GM12801 (cell line): ENCODE results near the gene TMEM95.

ENCODE experiments used
- TF ChIP-seq, protein P1 (sequence below): IDR thresholded peaks from one replicate; pipeline ENCODE4 v1.5.1; 2011; ENCODE audit warnings: control low read depth; ENCODE audit not compliant: insufficient read length; ENCODE audit errors: extremely low read depth

The TMEM95 gene

DNA sequence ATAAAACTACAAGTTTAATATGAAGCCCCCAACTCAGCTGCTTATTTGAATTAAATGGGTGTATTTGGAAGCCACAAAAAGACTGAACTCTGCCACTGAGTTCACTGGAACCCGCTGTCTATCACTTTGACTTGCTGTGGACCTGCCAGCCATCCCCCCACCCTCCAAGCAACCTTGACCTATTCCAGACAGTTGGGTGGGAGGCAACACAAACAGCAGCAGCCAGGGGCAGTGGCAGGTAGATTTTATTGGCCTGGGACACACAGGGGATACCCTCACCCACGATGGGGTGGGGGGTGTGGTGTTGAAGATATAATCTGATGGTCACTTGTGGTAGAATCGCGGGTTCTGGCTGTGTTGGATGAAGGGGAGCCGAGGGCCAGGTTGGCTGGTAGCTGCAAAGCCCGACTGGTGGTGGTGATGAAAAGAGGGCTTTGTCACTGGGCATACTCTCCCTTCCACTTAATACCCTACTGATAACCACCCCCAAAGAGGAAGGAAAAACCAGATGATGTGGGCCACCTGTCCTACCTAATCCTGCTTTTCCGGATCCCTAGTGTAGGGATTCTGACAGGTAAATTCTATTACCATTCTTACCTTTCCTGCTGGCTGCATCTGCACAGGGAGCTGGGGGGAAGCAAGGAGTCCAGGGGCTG is 42.4 kb upstream of the TMEM95 start:
- TF ChIP-seq, protein P1, sequence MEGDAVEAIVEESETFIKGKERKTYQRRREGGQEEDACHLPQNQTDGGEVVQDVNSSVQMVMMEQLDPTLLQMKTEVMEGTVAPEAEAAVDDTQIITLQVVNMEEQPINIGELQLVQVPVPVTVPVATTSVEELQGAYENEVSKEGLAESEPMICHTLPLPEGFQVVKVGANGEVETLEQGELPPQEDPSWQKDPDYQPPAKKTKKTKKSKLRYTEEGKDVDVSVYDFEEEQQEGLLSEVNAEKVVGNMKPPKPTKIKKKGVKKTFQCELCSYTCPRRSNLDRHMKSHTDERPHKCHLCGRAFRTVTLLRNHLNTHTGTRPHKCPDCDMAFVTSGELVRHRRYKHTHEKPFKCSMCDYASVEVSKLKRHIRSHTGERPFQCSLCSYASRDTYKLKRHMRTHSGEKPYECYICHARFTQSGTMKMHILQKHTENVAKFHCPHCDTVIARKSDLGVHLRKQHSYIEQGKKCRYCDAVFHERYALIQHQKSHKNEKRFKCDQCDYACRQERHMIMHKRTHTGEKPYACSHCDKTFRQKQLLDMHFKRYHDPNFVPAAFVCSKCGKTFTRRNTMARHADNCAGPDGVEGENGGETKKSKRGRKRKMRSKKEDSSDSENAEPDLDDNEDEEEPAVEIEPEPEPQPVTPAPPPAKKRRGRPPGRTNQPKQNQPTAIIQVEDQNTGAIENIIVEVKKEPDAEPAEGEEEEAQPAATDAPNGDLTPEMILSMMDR, result no peak

DNA sequence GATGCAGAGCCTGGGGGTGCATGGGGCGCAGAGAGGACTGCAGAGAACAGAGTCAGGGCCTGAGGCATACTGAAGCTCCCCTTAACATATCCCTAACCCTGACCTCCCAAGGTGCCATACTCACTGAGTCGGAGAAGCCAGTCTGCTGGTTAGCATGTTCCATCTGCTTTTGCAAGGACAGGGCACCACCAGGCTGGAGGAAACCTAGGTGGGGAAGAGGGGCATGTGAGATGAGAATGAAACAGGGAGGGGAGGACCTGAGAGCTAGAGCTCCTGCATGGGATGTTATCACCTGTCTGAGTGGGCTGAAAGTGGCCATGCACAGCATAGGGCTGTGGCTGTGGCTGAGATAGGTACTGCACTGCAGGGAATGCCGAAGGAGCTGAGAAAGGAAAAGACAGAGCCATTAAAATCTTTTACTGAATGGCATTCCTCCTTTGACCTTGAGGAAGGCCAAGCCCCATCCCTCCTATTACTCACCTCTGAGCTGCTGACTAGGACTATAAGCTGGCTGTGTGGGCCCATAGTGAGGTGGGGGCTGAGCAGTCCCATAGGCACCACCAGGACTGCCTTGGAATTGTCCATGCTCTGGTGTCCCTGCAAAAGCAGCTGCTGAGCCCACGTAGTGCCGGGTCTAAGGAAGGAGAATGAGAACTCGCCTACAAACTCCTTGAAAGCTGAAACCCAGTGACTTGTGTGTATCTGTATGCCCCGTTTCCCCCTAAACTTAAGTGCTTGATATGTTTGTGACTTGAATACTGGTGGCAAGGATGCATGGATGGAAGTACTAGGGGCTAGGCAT is 41.7 kb upstream of the TMEM95 start:
- TF ChIP-seq, protein P1, result no peak

DNA sequence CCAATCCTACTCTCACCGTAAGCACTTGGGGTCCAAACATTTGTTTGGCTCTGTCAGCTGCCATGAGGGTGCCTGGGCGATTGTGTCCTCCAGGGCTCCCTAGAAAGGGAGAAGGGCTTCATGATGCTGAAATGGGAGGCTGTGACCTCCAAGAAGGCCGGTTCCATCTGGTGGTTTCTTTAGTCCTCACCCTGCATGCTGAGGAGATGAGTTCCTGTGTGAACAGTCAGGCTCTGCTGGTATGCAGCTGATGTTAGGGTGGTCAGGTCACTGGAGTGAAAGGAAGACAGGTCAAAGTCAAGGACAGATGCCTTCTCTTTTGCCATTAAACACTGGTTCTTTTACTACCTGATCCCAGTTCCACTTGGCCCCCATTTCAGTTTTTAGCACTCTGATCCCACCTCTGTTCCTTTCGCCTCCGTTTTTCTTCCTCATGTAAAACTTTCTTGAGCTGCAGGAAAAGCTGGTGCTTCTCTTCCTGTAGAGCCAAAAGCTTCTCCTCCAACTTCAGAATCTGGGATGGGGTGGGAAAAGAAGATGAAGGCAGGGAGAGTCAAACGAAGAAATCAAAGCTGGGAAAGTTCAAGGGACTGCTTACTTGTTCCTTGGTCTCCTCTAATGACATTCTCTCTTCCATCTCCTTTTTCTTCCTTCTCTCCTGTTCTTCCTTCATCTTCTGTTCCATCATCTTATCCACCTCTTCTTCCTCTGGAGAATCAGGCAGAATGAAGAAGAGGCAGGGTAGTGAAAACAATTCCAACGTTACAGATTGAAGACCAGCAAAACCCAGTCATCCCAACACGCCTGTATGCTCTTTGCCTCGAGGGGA is 40.9 kb upstream of the TMEM95 start:
- TF ChIP-seq, protein P1, result no peak

DNA sequence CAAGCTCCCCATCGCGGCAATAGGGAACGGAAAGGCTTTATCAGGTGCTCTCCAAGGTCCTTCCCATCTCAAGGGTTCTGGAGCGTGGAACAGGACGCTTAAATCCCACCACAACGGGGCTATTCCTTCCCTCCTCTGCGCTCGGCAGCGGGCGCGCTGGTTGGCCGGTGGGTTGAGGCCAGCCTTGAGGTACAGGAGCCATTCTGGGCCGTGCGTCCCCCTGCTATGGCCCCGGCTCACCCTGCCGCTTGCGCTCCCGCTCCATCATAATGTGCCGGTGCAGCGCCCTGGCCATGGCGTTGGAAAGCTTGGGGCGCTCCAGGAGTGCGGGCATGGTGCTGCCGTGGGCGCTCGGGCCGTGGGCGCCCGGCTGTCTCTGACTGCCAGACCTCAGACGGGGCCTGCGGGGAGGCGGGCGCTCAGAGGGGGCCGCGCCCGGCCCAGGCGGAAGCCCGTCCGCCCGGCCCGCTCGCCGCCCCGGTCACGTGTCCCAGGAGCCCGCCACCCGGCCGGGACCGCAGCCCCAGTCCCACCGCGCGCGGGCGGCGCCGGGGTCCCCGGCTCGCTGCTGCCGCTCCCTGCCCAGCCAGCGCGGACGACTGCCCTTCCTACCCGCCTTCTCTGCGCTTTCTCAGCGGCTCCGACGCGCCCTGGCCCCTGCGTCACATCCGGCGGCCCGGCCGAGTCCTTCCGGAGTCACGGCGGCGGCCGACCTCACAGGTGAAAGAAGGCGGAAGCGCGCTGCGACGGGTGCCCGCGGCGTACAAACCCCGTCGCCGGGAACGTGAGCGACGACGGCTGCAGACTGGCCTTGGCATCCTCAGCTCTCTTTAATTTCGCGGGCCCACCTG is 40.0 kb upstream of the TMEM95 start, which contains the start of gene GPS2:
Gene GPS2 (minus strand): TSS at position 642 of the 851 bp plus-strand sequence. CDS start 308 bp downstream, at position 334.
- TF ChIP-seq, protein P1, result no peak

DNA sequence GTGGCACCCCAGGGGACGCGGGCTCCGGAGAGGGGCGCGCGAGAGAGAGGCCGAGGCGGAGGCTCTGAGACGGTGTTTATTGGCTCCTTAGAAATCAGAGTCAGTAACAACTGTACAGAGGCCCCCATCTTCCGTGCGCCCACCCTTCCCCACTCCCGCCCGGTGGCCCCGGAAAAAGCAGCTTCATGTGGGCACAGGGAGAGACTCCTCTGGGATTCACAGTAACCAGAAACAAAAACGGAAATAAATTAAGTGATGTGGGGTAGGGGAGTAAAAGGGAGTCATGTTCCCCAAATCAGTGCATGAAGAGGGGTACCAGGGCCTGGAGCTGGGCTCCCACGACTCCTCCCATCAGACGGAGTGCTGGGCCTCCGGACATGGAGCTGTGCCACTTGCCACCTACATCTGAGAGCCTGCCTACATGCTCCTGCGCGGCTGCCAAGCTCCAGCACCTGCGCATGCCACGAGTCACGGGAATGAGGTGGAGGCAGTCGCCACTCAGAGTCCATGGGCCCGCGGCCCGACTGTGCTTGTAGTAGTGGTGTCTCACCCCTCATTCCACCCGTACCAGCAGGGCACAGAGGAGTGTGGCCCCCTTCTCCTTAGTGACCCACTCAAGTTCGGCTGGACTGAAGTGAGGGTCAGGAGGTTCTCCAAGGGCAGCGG is 39.3 kb upstream of the TMEM95 start:
- TF ChIP-seq, protein P1, result no peak

DNA sequence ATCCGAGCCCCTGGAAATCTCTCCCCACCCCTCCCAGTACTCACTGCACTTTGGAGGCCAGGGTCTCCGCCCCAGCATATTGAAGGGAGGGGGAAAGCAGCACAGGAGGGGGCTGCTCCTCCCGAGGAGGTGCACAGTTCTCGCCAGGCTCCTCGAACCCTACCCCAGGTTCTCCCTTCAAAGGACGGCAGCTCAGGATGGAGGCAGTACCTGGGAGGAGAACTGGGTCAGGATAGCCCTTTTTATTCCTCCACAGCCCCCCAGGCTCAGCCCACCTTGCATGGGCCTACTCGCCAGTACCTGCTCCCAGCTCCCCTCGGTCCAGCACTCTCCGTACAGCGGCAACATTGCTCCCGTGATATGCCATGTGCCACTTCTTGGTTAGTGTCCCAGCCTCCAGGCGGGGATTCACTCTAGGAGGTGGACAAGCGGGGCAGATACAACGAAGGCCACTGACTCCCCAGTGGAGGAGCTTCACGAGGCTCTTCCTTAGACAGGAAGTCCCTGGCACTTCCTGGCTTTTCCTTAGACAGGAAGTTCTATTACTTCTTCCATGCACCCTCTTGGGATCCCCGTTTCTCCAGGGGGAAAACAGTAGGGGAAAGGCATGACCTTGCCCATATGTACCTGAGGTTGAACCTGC is 37.7 kb upstream of the TMEM95 start:
- TF ChIP-seq, protein P1, result no peak
